Stimulated activated CD8-positive, alpha-beta memory T cell treated with anti-CD3 and anti-CD28 coated beads, Interleukin-4, amount 100 ng/mL, for 4 hours (primary cell): ENCODE measurements around the gene ENAM.

Experiments used
- DNase-seq, 2 donors: peaks; one replicate each; pipeline ENCODE4 v3.0.0-alpha.2; 2020; ENCODE audit warnings: low read depth in 2 of 2, low spot score in 1 of 2

Gene ENAM

GRCh38 chr4:70628444-70628843, at the start of gene ENAM:
ENAM (plus strand) TSS chr4:70628744; CDS start chr4:70629501, 757 bp downstream.
- no peak for DNase-seq

- no peak for DNase-seq
Measured at GRCh38 chr4:70581980-70582379, 46.6 kb upstream of the ENAM start.

- no peak for DNase-seq
Measured at GRCh38 chr4:70583952-70584834, 44.4 kb upstream of the ENAM start.

GRCh38 chr4:70586841-70587240, 41.7 kb upstream of the ENAM start:
- no peak for DNase-seq

- DNase-seq = no peak
Measured at GRCh38 chr4:70589785-70590184, 38.8 kb upstream of the ENAM start.

GRCh38 chr4:70591955-70592582, 36.5 kb upstream of the ENAM start, which contains the start of gene AMBN:
AMBN (plus strand) TSS chr4:70592256; CDS start chr4:70592359, 103 bp downstream.
- DNase-seq = no peak

- DNase-seq = no peak
Measured at GRCh38 chr4:70594196-70594595, 34.3 kb upstream of the ENAM start.

- no peak for DNase-seq
Measured at GRCh38 chr4:70600305-70600704, 28.2 kb upstream of the ENAM start.

- DNase-seq = no peak
Measured at GRCh38 chr4:70600977-70601376, 27.6 kb upstream of the ENAM start.

GRCh38 chr4:70601422-70602039, 27.0 kb upstream of the ENAM start:
- peak; percentile 17 to 24 for DNase-seq

GRCh38 chr4:70603856-70604255, 24.7 kb upstream of the ENAM start:
- DNase-seq = no peak

GRCh38 chr4:70606459-70606858, 22.1 kb upstream of the ENAM start:
- no peak for DNase-seq

- DNase-seq = no peak
Measured at GRCh38 chr4:70607334-70607853, 21.1 kb upstream of the ENAM start.

GRCh38 chr4:70608324-70608723, 20.2 kb upstream of the ENAM start:
- no peak for DNase-seq

GRCh38 chr4:70613306-70614183, 15.0 kb upstream of the ENAM start:
- DNase-seq = no peak

GRCh38 chr4:70614184-70614555, 14.4 kb upstream of the ENAM start:
- no peak for DNase-seq

- DNase-seq = no peak
Measured at GRCh38 chr4:70619288-70619687, 9.3 kb upstream of the ENAM start.

GRCh38 chr4:70619778-70620177, 8.8 kb upstream of the ENAM start:
- DNase-seq = no peak

- no peak for DNase-seq
Measured at GRCh38 chr4:70623323-70623722, 5.2 kb upstream of the ENAM start.

GRCh38 chr4:70624226-70624793, 4.2 kb upstream of the ENAM start:
- no peak for DNase-seq
